Astrocyte (in vitro differentiated cells and primary cell): ENCODE measurements around the gene CDRT4.

Source experiments
- EZH2 ChIP-seq: IDR thresholded peaks from 2 replicates; pipeline ENCODE4 v1.6.1; 2012; ENCODE audit warnings: mild to moderate bottlenecking, low read length, inconsistent platforms; ENCODE audit not compliant: insufficient read depth
- TF ChIP-seq, protein P1 (sequence below): IDR thresholded peaks from 2 replicates; pipeline ENCODE4 v1.5.1; 2011; ENCODE audit warnings: low read depth, mild to moderate bottlenecking, inconsistent platforms, low read length, moderate library complexity; ENCODE audit not compliant: insufficient read depth

DNA sequence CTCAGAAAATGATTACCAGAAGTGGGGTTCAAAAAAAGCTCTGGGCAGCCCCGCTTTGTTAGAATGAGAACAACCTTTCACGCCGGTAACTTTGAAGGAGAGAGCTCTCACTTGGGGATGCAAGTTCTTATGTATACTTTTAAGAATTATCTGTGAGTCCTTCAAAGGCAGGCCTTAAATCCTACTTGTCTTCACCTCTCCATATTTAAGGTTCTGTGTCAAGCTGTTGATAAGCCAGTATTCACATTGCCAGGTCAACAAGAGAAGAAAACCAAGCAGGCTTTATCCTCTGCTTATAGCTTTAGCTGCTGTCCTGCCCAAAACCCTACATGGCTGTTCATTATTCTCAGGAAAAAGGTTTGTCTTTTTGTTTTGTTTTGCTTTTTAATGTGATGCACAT is 42.9 kb downstream of the CDRT4 start:
- TF ChIP-seq, protein P1, sequence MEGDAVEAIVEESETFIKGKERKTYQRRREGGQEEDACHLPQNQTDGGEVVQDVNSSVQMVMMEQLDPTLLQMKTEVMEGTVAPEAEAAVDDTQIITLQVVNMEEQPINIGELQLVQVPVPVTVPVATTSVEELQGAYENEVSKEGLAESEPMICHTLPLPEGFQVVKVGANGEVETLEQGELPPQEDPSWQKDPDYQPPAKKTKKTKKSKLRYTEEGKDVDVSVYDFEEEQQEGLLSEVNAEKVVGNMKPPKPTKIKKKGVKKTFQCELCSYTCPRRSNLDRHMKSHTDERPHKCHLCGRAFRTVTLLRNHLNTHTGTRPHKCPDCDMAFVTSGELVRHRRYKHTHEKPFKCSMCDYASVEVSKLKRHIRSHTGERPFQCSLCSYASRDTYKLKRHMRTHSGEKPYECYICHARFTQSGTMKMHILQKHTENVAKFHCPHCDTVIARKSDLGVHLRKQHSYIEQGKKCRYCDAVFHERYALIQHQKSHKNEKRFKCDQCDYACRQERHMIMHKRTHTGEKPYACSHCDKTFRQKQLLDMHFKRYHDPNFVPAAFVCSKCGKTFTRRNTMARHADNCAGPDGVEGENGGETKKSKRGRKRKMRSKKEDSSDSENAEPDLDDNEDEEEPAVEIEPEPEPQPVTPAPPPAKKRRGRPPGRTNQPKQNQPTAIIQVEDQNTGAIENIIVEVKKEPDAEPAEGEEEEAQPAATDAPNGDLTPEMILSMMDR, result no peak
- no peak for TF ChIP-seq EZH2
